Nephron (organoid): Measurements from ENCODE around the gene MYLK.

Experiments used
- H3K27ac Mint-ChIP-seq, 3 experiments: 2 replicates each; pipeline ENCODE4 v1.8.0; 2020; ENCODE audit warnings: mixed read lengths in 3 of 3, mild to moderate bottlenecking in 2 of 3, moderate library complexity in 1 of 3
- H3K27me3 Mint-ChIP-seq: 2 replicates; pipeline ENCODE4 v1.8.0; 2021; ENCODE audit warnings: low read depth, mild to moderate bottlenecking, moderate library complexity, mixed read lengths
- H3K36me3 Mint-ChIP-seq: 2 replicates; pipeline ENCODE4 v1.8.0; 2020; ENCODE audit warnings: low read depth, mixed read lengths
- H3K4me1 Mint-ChIP-seq: 2 replicates; pipeline ENCODE4 v1.8.0; 2020; ENCODE audit warnings: mixed read lengths
- H3K4me3 Mint-ChIP-seq, 3 experiments: 2 replicates each; pipeline ENCODE4 v1.8.0; 2020; ENCODE audit warnings: mild to moderate bottlenecking in 3 of 3, mixed read lengths in 3 of 3, moderate library complexity in 2 of 3
- H3K9me3 Mint-ChIP-seq: 2 replicates; pipeline ENCODE4 v1.8.0; 2020; ENCODE audit warnings: mixed read lengths
- CTCF ChIP-seq, 3 experiments: fragments of 200-600 bp; sonication (generic); IDR thresholded peaks; one replicate each; pipeline ENCODE4 v1.5.0; 2021; ENCODE audit warnings: antibody characterized with exemption in 3 of 3; ENCODE audit not compliant: unreplicated experiment in 3 of 3

The MYLK gene

DNA sequence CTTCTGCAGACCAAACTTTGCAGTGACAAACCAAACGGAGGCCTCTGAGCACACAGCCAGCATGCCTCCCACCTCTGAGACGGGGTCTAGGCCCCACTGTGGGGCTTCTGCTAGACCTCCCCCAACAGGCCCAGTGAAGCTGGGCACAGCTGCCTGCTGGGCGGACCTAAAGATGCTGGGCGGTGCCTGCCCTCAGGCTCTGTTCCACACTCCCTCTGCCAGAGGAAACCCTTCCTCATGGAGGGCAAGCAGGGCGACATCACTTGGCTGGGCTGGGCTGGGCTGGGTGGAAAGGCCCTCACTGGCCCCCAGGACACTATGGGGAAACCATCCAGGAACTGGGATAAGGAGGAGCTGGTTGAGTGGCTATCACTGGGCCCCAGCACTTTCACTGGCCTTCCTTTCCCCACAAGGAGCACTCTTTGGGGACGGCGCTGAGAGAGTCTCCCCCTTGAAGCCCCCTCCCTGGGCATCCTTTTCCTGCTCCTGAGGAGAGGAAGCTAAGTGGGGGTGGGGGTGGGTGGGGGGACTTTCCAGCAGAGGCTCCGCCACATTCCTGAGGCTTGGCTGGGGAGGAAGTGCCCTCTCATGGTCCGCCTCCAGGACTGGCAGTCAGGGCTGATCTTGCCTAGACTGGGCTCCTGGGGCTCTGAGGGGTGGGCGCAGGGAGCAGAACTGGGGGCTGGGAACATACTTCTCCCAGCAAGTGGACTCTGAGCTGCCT, 201.2 kb downstream of the MYLK start:
- no peak for TF ChIP-seq CTCF (IDR thresholded peaks at IDR 0.05; ENCODE audit: unreplicated experiment in 3 of 3)
- no peaks in the 10 kb centered on the region for H3K27me3 Mint-ChIP-seq
- no peak overlapping the region for H3K27ac Mint-ChIP-seq
- peaks cover 50% of the 10 kb centered on the region for H3K4me1 Mint-ChIP-seq
- H3K4me3 Mint-ChIP-seq, result no peak overlapping the region
- H3K36me3 Mint-ChIP-seq, result peaks cover 7% of the 10 kb centered on the region
- H3K9me3 Mint-ChIP-seq, result no peaks in the 10 kb centered on the region

- Mint-ChIP-seq H3K4me1 (peaks cover 53% of the 10 kb centered on the region), H3K4me3 (no peak overlapping the region), H3K27me3 (no peaks in the 10 kb centered on the region), H3K27ac (no peak overlapping the region), H3K36me3 (peaks cover 7% of the 10 kb centered on the region), H3K9me3 (no peaks in the 10 kb centered on the region)
- no peak for TF ChIP-seq CTCF (IDR thresholded peaks at IDR 0.05; ENCODE audit: unreplicated experiment in 3 of 3)
Observed at GRCh38 chr3:123682302-123682701, 201.8 kb downstream of the MYLK start.

DNA sequence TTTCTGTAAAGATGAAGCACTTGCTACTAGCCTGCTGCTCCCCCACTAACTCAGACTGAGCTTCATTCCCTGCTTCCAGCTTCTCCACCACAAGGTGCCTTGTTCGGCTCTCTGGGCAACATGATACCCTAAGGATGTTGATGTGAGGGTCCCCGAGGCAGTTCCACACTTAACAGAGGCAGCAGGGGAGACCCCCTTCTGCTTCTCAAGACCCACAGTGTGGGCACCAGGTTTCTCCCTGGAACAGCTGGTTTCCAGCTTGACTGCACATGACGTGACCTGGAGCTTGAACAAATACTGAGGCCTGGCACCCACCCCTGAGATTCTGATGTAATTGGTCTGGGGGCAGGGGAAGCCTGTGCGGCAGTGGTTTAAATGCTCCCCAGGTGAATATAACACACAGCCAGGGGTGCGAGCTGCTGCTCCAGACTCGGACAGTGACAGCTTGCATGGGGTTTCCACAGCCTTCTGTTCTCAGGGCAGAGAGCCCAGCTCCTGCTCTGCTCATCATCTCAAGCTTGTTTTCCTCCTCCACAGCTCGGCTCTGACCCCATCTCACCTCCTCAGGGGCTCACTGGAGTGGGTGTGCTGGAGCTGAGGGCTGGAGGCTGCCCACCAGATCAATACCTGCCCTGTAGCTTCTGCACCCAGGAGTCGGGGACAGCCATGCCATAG, 204.3 kb downstream of the MYLK start:
- peaks cover 46% of the 10 kb centered on the region for H3K4me1 Mint-ChIP-seq
- TF ChIP-seq CTCF (IDR thresholded peaks at IDR 0.05; ENCODE audit: unreplicated experiment in 3 of 3), result no peak
- H3K27me3 Mint-ChIP-seq, result no peaks in the 10 kb centered on the region
- H3K27ac Mint-ChIP-seq, result peak overlapping the region; percentile 49 to 71 (median 61)
- peaks cover 10% of the 10 kb centered on the region for H3K36me3 Mint-ChIP-seq
- no peaks in the 10 kb centered on the region for H3K9me3 Mint-ChIP-seq
- peak overlapping the region in 2 of 3 experiments; percentile 26 to 39 for H3K4me3 Mint-ChIP-seq

GRCh38 chr3:123678108-123678511, 206.0 kb downstream of the MYLK start:
- Mint-ChIP-seq H3K9me3 (no peaks in the 10 kb centered on the region), H3K36me3 (peaks cover 10% of the 10 kb centered on the region), H3K4me1 (peaks cover 46% of the 10 kb centered on the region), H3K4me3 (peak overlapping the region in 2 of 3 experiments; percentile 4 to 26), H3K27me3 (peaks cover 6% of the 10 kb centered on the region), H3K27ac (peak overlapping the region; percentile 54 to 70 (median 61))
- no peak for TF ChIP-seq CTCF (IDR thresholded peaks at IDR 0.05; ENCODE audit: unreplicated experiment in 3 of 3)

DNA sequence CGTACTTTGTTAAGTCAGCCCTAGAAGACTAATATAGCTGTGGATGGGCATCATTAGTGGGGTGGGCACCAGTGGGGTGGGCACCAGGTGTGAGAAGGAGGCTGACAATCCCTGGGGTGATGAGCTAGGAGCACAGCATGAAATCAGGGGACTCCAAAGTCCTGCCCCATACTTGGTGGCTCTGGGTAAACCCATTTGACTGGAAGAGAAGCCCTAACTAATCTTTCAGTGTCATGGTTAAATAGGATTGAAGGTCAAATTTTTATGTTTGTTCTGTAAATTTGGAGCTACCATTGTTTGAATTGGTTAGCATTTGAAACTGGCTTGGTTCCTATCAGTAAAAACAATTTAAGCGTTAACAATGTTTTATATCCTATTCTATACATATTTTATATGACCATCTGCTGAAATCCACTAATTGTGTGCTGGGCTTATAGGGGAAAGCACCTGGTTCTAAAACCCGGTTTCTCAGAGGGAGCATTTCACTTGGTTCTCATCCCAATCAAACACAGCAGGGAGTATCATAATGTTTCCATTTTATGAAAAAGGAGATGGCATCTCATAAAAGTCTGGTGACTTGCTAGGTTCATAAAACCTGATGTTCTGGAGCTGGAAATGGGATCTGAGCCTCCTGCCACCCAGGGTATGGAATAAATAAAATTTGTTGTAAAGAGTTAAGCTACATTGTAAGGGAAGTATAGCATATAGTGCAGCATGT, 211.5 kb downstream of the MYLK start:
- TF ChIP-seq CTCF (IDR thresholded peaks at IDR 0.05; ENCODE audit: unreplicated experiment in 3 of 3), result no peak
- no peaks in the 10 kb centered on the region for H3K9me3 Mint-ChIP-seq
- H3K27ac Mint-ChIP-seq, result no peak overlapping the region
- H3K27me3 Mint-ChIP-seq, result peaks cover 6% of the 10 kb centered on the region
- H3K4me1 Mint-ChIP-seq, result peaks cover 25% of the 10 kb centered on the region
- H3K4me3 Mint-ChIP-seq, result no peak overlapping the region
- H3K36me3 Mint-ChIP-seq, result peaks cover 21% of the 10 kb centered on the region
